Astrocyte (in vitro differentiated cells and primary cell): Measurements from ENCODE around the gene BUD13.

Experiments used
- EZH2 ChIP-seq: IDR thresholded peaks from 2 replicates; pipeline ENCODE4 v1.6.1; 2012; ENCODE audit warnings: mild to moderate bottlenecking, low read length, inconsistent platforms; ENCODE audit not compliant: insufficient read depth
- TF ChIP-seq, protein P1 (sequence below): IDR thresholded peaks from 2 replicates; pipeline ENCODE4 v1.5.1; 2011; ENCODE audit warnings: low read depth, mild to moderate bottlenecking, inconsistent platforms, low read length, moderate library complexity; ENCODE audit not compliant: insufficient read depth

- TF ChIP-seq, protein P1, sequence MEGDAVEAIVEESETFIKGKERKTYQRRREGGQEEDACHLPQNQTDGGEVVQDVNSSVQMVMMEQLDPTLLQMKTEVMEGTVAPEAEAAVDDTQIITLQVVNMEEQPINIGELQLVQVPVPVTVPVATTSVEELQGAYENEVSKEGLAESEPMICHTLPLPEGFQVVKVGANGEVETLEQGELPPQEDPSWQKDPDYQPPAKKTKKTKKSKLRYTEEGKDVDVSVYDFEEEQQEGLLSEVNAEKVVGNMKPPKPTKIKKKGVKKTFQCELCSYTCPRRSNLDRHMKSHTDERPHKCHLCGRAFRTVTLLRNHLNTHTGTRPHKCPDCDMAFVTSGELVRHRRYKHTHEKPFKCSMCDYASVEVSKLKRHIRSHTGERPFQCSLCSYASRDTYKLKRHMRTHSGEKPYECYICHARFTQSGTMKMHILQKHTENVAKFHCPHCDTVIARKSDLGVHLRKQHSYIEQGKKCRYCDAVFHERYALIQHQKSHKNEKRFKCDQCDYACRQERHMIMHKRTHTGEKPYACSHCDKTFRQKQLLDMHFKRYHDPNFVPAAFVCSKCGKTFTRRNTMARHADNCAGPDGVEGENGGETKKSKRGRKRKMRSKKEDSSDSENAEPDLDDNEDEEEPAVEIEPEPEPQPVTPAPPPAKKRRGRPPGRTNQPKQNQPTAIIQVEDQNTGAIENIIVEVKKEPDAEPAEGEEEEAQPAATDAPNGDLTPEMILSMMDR: no peak
- TF ChIP-seq EZH2: no peak
Observed at GRCh38 chr11:116742104-116742503, 30.7 kb downstream of the BUD13 start.
